Psoas muscle (tissue), 8 donors: ENCODE results near the gene ZNF414. TPM values are rescaled to one million over a fixed set of nuclear protein-coding genes. Genes with fewer than 3 reads are reported as not detected.

Experiments
- ATAC-seq, 4 donors: fragments of 200-7000 bp; cut with Tn5 transposase; one replicate each; pipeline ENCODE4 v1.9.1; 2020; ENCODE audit warnings: moderate library complexity in 3 of 4, mild to moderate bottlenecking in 2 of 4
- DNase-seq, 2 donors: peaks; one replicate each; pipeline ENCODE4 v3.0.0-alpha.2; 2020
- H3K27ac ChIP-seq: fragments of 200-600 bp; one replicate; pipeline ENCODE4 v1.8.0; 2022
- H3K27me3 ChIP-seq, 3 donors: fragments of 200-600 bp in 1 of 3; one replicate each; pipeline versions ENCODE4 v1.6.1 to v1.8.0; 2013 to 2022; ENCODE audit warnings: low read length in 2 of 3, mild to moderate bottlenecking in 2 of 3, moderate library complexity in 1 of 3; ENCODE audit not compliant: insufficient read depth in 3 of 3
- H3K36me3 ChIP-seq, 2 donors: fragments of 200-600 bp in 1 of 2; one replicate each; pipeline versions ENCODE4 v1.6.1 to v1.8.0; 2013 to 2022; ENCODE audit warnings: low read depth in 1 of 2, mild to moderate bottlenecking in 1 of 2, moderate library complexity in 1 of 2; ENCODE audit not compliant: insufficient read depth in 1 of 2
- H3K4me1 ChIP-seq: fragments of 200-600 bp; one replicate; pipeline ENCODE4 v1.8.0; 2022
- H3K4me3 ChIP-seq: fragments of 200-600 bp; one replicate; pipeline ENCODE4 v1.8.0; 2022; ENCODE audit warnings: mild to moderate bottlenecking
- H3K9me3 ChIP-seq: fragments of 200-600 bp; one replicate; pipeline ENCODE4 v1.8.0; 2022
- CTCF ChIP-seq: fragments of 200-600 bp; IDR thresholded peaks from one replicate; pipeline ENCODE4 v1.8.0; 2022; ENCODE audit warnings: antibody characterized with exemption
- WGBS, 3 donors: extraction: QIAGEN DNeasy Blood & Tissue Kit; methylation state at CpG; one replicate each; pipeline versions ENCODE4 v1.1.6 to v1.1.7; 2013; 5-methylcytosine and 5-hydroxymethylcytosine counted together
- intact Hi-C, 2 donors: fragments of 100-400 bp; cut with DNase I; formaldehyde crosslinking; loops; one replicate each; pipeline versions ENCODE4 v1.11.0 to v1.14.2; 2022
- polyA plus RNA-seq, 3 donors: library from polyadenylated mRNA; stranded (reverse); fragments of 200-250 nt; gene quantifications; one replicate each; pipeline ENCODE4 v1.2.3, GENCODE V29; 2013
- total RNA-seq, 4 donors: library from RNA; stranded (reverse); fragmentation: NEBNext Ultra II Directional in 2 of 4; extraction: Animal tissue kit (Norgen Biotek cat#: 25700) in 2 of 4; gene quantifications; one replicate each; pipeline versions ENCODE4 v1.2.1 to v1.2.4, GENCODE V29; 2021 to 2023
- donor health status: healthy with polysubstance abuse.
- donor health status: DM: no; HTN: no; CAD: no; lungs with moderate emphysema.
- donor health status: Bipolar disorder and iron deficiency.
- donor health status: healthy.
- donor health status: DM: yes; HTN: yes; CAD: no.
- donor health status: DM: no; HTN: no; CAD: no.
- donor health status: DM: no; HTN: no; CAD: no.
- donor health status: DM: yes; HTN: yes; CAD: no.

Gene ZNF414
- total and polyA plus RNA-seq, 7 donors = 10.4 to 21.6 (median 17.8) TPM

DNA sequence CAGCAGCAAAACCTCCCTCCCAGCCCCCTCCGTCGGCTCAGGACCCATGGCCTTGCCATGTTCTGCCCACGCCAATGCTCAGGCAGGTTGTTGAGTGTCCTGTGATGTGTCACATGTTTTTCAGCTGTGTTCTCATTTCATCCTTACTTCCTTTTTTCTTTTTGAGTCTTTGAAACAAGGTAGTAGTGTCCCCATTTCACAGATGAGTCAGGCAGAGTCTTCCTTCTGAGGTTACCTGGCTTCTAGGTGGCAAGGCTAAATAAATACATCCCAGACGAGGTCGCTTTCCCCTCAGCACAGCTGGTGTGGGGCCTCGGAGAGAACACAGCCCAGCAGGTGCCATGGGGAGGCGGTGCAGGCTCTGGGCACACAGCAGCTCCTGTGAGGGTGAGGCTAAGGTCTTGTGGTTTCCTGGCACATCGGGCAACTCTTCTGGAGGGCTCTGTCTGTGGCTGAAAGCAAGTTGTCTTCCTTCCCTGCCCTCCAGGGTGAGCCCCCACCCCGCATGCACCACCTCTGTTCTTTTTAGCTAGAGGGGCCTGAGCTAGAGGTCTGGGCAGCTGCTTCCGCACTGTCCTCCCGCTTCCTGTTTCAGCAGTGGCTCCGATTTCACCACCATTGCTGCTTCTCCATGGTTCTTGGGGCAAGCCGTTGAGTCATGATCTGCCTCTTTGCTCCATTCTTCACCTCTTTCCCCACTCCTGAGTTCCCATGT is 26.7 kb downstream of the ZNF414 start:
- Histone ChIP-seq H3K4me1 (peaks cover 2% of the 10 kb centered on the region), H3K36me3 (peaks cover 0 to 70% of the 10 kb centered on the region in 2 donors), H3K27me3 (no peaks in the 10 kb centered on the region), H3K27ac (no peak overlapping the region), H3K4me3 (no peak overlapping the region), H3K9me3 (no peaks in the 10 kb centered on the region)
- 74 to 82% (median 79%) methylated on average over 13 of the region's 13 CpGs for WGBS, 3 donors
- intact Hi-C loops = no loop called here
- TF ChIP-seq CTCF = no peak
- DNase-seq = no peak
- ATAC-seq = no peak

DNA sequence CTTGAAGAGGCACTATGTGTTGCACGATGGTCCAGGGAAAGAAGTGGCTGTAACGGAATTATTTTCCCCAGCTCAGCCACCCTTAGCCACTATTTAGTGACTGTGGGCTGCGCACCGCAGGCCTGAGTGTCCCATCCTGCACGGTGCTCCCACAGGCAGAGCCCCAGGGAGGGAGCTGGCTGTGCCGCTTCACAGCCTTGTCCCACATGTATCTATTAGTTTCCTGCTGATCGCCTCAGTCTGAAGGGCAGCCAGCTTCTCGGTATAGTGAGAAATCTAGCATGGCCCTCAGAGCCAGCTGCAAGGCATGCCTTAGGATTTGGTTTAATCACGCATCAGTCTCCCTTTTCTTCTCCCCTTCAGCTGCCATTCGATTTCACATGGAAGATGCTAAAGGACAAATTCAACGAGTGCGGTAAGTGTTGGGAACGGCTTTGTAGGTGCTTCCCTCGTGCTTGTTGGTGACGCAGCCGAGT is 27.3 kb downstream of the ZNF414 start:
- no peak overlapping the region for H3K27ac ChIP-seq
- TF ChIP-seq CTCF = no peak
- no peak overlapping the region for H3K4me3 ChIP-seq
- no peaks in the 10 kb centered on the region for H3K9me3 ChIP-seq
- H3K4me1 ChIP-seq = peaks cover 7% of the 10 kb centered on the region
- WGBS, 3 donors = 86 to 89% (median 88%) methylated on average over 16 of the region's 16 CpGs
- DNase-seq = no peak
- no peaks in the 10 kb centered on the region for H3K27me3 ChIP-seq
- ATAC-seq = no peak
- H3K36me3 ChIP-seq = peaks cover 0 to 70% of the 10 kb centered on the region in 2 donors
- intact Hi-C loops = no loop called here

DNA sequence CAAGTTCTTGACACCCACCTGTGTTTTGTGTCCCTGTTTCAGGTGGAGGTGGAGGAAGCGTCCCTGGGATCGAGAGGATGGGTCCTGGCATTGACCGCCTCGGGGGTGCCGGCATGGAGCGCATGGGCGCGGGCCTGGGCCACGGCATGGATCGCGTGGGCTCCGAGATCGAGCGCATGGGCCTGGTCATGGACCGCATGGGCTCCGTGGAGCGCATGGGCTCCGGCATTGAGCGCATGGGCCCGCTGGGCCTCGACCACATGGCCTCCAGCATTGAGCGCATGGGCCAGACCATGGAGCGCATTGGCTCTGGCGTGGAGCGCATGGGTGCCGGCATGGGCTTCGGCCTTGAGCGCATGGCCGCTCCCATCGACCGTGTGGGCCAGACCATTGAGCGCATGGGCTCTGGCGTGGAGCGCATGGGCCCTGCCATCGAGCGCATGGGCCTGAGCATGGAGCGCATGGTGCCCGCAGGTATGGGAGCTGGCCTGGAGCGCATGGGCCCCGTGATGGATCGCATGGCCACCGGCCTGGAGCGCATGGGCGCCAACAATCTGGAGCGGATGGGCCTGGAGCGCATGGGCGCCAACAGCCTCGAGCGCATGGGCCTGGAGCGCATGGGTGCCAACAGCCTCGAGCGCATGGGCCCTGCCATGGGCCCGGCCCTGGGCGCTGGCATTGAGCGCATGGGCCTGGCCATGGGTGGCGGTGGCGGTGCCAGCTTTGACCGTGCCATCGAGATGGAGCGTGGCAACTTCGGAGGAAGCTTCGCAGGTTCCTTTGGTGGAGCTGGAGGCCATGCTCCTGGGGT is 28.2 kb downstream of the ZNF414 start:
- peaks cover 16% of the 10 kb centered on the region for H3K4me1 ChIP-seq
- intact Hi-C loops = loop anchor here in 1 of 2 donors (2.0 kb wide), 1 partner anchor 61 kb away; no protein-coding TSS in a partner anchor
- no peak overlapping the region for H3K27ac ChIP-seq
- no peak for DNase-seq
- no peak for ATAC-seq
- no peak overlapping the region for H3K4me3 ChIP-seq
- H3K36me3 ChIP-seq = peaks cover 0 to 79% of the 10 kb centered on the region in 2 donors
- no peaks in the 10 kb centered on the region for H3K9me3 ChIP-seq
- WGBS, 3 donors = 96 to 97% (median 97%) methylated on average over 62 of the region's 62 CpGs
- H3K27me3 ChIP-seq = no peaks in the 10 kb centered on the region
- TF ChIP-seq CTCF = no peak

- intact Hi-C loops = loop anchor here in 1 of 2 donors (2.0 kb wide), 1 partner anchor 60 kb away; no protein-coding TSS in a partner anchor
- peak in 1 of 4 donors; percentile 15 for ATAC-seq
- peaks cover 22% of the 10 kb centered on the region for H3K4me1 ChIP-seq
- 85 to 86% (median 86%) methylated on average over 18 of the region's 18 CpGs for WGBS, 3 donors
- no peaks in the 10 kb centered on the region for H3K9me3 ChIP-seq
- peak; percentile 52 to 62 for DNase-seq
- peaks cover 0 to 82% of the 10 kb centered on the region in 2 donors for H3K36me3 ChIP-seq
- H3K27me3 ChIP-seq = no peaks in the 10 kb centered on the region
- no peak overlapping the region for H3K4me3 ChIP-seq
- no peak overlapping the region for H3K27ac ChIP-seq
- TF ChIP-seq CTCF = no peak
Observed at GRCh38 chr19:8484331-8484894, 29.6 kb downstream of the ZNF414 start.
